ENCODE measurements around the gene GPR143.

Gene GPR143

DNA sequence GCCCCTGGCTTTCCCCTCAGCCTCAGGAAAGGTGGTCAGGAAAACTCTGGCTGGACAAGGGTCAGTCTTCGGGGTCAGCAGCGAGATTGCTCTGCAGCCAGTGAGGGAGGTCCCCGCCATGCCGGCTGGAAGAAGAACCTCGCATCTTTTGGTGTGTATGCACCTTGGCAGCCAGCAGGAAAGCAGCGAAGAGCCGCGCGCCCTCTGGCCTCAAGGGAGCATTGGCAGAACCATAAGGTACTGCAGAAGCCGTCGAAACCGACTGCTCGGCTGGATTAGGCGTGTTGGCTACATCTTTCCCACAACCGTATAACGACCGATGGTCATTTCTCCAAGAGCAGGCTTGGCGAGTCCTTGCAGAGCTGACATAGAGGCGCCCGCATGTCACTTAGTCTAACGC lies 48.3 kb downstream of the GPR143 start:
- H3K4me3 ChIP-seq (ENCODE audit: control insufficient read depth, low read depth, low read length), result no peak overlapping the region
- no peak for TF ChIP-seq CTCF (IDR thresholded peaks at IDR 0.05; ENCODE audit: control insufficient read depth, insufficient read depth, low read depth, low read length, missing control alignments)

GRCh38 chrX:9710332-9710731 lies 55.3 kb downstream of the GPR143 start:
- no peak for TF ChIP-seq CTCF (IDR thresholded peaks at IDR 0.05; ENCODE audit: control insufficient read depth, insufficient read depth, low read depth, low read length, missing control alignments)
- no peak for DNase-seq (ENCODE audit: low read depth)

More for the DNA sequence above, 48.3 kb downstream of the GPR143 start:
- no peak for DNase-seq (ENCODE audit: low read depth)

DNA sequence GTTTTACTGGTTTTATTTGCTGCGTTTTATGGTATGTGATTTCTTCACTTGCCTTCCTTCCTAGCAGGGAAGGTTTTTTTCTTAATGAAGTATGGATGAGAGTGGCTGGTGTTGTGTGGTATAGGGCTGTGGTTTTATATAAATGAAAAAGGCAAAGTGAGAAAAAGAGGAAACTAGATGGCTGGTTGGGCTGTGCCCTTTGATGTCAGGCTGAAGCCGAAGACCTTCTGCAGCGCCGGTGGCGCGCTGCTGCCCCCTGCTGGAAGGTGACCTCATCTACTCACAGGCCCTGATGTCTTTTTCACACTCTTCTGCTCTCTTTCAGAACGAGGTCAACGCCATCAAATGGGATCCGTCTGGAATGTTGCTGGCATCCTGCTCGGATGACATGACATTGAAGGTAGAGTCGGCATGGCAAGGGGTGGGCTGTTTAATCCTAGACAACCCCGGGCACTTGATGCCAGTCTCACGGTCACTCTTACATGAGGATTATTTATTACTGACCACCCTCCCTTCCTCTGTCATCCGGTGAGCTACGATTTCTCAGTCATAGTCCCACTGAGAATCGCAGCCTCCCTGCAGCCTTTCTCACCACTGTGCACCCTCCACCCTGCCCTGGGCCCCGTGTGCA lies 56.6 kb downstream of the GPR143 start:
- TF ChIP-seq CTCF (IDR thresholded peaks at IDR 0.05; ENCODE audit: control insufficient read depth, insufficient read depth, low read depth, low read length, missing control alignments), result peak; percentile 89
- DNase-seq (ENCODE audit: low read depth), result peak; percentile 17
- H3K4me3 ChIP-seq (ENCODE audit: control insufficient read depth, low read depth, low read length), result no peak overlapping the region

More at GRCh38 chrX:9710332-9710731, 55.3 kb downstream of the GPR143 start:
- no peak overlapping the region for H3K4me3 ChIP-seq (ENCODE audit: control insufficient read depth, low read depth, low read length)

DNA sequence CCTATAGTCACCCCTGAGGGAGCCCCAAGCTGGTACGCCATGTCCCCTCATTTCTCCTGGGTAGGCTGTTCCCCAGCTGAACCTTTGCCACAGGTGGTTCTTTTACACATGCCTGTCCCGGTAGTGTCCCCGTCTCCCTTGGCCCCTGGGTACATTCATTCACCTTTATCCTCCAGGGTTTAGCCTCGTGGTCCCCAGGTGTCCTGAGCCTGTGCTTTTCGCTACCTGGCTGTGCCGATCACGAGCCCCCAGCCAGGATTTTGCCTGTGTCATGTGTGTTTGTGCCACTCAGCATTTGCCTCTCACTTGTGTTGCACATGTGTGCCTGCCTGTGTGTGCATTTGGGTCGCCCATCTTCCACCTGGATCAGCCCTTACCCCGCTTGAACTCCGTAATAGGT lies 57.6 kb downstream of the GPR143 start:
- no peak for TF ChIP-seq CTCF (IDR thresholded peaks at IDR 0.05; ENCODE audit: control insufficient read depth, insufficient read depth, low read depth, low read length, missing control alignments)
- H3K4me3 ChIP-seq (ENCODE audit: control insufficient read depth, low read depth, low read length), result no peak overlapping the region
- DNase-seq (ENCODE audit: low read depth), result no peak

DNA sequence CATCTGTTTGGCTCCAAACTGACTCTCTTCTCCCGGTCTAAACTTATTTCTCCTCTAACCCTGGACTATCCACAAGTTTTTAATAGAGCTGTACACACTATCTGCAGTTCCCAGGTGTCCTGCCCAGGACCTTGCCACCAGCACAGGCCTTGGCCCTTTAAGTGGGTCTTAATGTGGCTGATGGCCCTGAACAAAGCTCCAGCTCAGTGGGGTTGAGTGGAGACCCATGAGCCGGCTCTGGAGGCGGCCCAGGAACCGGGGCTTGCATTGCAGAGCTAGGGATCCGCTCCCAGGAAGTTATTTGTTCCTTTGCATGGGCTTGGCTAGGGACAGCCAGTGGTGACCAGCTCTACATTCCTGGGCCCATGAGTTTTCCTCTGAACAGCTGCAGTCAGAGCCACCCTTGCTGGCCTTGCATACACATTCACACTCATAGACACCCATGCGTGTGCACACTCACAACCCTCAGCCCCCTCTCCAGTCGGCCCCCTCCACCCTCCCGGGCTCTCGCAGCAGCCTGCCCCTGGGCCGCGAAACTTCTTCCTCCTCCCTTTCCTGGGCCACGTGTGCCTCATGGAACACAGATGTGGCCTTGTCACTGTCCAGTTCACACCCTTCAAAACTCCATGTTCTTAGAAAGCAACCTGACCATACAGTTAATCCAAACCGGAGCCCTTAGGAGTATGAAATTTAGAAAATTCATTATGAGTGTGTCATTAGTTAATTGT lies 58.2 kb downstream of the GPR143 start:
- no peak for TF ChIP-seq CTCF (IDR thresholded peaks at IDR 0.05; ENCODE audit: control insufficient read depth, insufficient read depth, low read depth, low read length, missing control alignments)
- H3K4me3 ChIP-seq (ENCODE audit: control insufficient read depth, low read depth, low read length), result no peak overlapping the region
- DNase-seq (ENCODE audit: low read depth), result no peak

GRCh38 chrX:9706421-9706820 lies 59.2 kb downstream of the GPR143 start:
- no peak overlapping the region for H3K4me3 ChIP-seq (ENCODE audit: control insufficient read depth, low read depth, low read length)
- DNase-seq (ENCODE audit: low read depth), result no peak
- no peak for TF ChIP-seq CTCF (IDR thresholded peaks at IDR 0.05; ENCODE audit: control insufficient read depth, insufficient read depth, low read depth, low read length, missing control alignments)
